Sigmoid colon (tissue), 4 donors: Measurements from ENCODE around the gene CABLES2.

Experiments
- CTCF ChIP-seq, 4 experiments: fragments of 450-650 bp in 3 of 4; fragments of 200-600 bp in 1 of 4; IDR thresholded peaks; one replicate each; pipeline ENCODE4 v1.5.1; 2016 to 2019; ENCODE audit warnings: antibody characterized with exemption in 4 of 4, mild to moderate bottlenecking in 3 of 4, moderate library complexity in 2 of 4
- EP300 ChIP-seq, 4 donors: sonication (generic); formaldehyde crosslinking; IDR thresholded peaks; one replicate each; pipeline ENCODE4 v1.6.1; 2017; ENCODE audit warnings: antibody characterized with exemption in 4 of 4
- POLR2A ChIP-seq, 2 donors: fragments of 450-650 bp; IDR thresholded peaks; one replicate each; pipeline ENCODE4 v1.6.1; 2016; ENCODE audit warnings: antibody characterized with exemption in 2 of 2, mild to moderate bottlenecking in 2 of 2, moderate library complexity in 2 of 2
- POLR2AphosphoS5 ChIP-seq, 4 donors: sonication (generic); formaldehyde crosslinking; IDR thresholded peaks; one replicate each; pipeline ENCODE4 v1.6.1; 2017; ENCODE audit warnings: antibody characterized with exemption in 4 of 4

- TF ChIP-seq POLR2AphosphoS5 (IDR thresholded peaks at IDR 0.05) (no peak), POLR2A (IDR thresholded peaks at IDR 0.05) (no peak), CTCF (IDR thresholded peaks at IDR 0.05) (no peak), EP300 (IDR thresholded peaks at IDR 0.05) (no peak)
These were observed 14.3 kb downstream of the CABLES2 start for GRCh38 chr20:62392621-62393334.
